NCI-H460 (cell line): ENCODE data around the gene PLIN4. TPM values are rescaled to one million over a fixed set of nuclear protein-coding genes. Genes with fewer than 3 reads are reported as not detected.

Experiments
- DNase-seq: peaks from one replicate; pipeline ENCODE4 v3.0.0-alpha.2; 2016; ENCODE audit warnings: low read depth; ENCODE audit errors: extremely low read depth
- total RNA-seq: library from RNA; depleted of rRNA; stranded (reverse); fragments of >200 nt; shearing (Covaris generic); gene quantifications from 2 replicates; pipeline ENCODE4 v1.2.3, GENCODE V29; 2014

The PLIN4 gene
- total RNA-seq, 1 experiment from 2014 or later = 0.02 TPM

DNA sequence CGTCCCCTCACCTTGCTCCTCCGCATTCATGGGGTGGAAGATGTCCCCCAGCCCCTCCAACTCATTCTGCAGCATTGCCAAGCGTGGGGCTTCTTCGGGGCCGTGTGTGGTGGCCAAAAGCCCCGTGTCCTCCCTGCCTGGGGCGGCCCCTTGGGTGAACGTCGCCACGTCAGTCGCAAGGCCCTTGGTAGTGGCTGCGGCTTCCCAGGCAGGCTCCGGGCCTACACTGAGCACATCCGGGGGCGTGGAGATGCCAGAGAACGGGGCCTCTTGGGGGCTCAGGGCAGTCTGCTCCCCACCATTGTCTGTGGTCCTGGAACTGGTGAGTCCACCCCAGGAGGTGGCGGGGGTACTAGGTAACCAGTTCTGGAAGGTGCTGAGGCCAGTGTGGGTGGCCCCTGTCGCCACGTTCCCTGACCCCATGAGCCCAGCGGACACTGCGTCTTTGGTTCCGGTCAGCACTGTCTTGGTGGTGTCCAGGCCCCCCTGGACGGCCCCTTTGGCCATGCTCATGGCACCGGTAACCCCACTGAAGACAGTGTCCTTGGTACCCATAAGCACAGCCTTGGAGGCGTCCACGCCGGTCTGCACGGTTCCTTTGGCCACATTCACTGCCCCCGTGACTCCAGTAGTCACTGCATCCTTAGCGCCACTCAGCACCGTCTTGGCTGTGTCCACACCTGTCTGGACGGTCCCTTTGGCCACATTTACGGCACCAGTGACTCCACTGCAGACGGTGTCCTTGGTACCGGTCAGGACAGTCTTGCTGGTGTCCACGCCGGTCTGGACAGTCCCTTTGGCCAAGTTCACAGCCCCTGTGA is 7.6 kb downstream of the PLIN4 start:
- no peak for DNase-seq

DNA sequence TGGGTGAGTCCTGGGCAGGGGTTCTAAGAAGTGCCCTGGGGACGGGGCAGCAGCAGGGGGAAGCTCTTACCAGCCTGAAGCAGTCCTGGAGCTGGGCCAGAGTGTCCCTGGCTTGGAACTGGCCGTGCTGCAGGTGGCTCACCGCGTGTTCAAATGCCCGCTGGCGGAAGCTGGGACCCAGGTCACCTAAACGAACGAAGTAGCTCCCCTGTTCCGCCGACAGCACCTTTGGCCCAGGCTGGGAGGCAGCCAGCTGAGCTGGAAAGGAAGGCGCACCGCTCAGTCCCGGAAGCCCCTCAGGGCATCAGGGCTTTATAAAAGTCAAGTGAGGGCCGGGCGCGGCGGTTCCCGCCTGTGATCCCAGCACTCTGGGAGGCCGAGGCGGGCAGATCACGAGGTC is 9.6 kb downstream of the PLIN4 start:
- DNase-seq = no peak

DNA sequence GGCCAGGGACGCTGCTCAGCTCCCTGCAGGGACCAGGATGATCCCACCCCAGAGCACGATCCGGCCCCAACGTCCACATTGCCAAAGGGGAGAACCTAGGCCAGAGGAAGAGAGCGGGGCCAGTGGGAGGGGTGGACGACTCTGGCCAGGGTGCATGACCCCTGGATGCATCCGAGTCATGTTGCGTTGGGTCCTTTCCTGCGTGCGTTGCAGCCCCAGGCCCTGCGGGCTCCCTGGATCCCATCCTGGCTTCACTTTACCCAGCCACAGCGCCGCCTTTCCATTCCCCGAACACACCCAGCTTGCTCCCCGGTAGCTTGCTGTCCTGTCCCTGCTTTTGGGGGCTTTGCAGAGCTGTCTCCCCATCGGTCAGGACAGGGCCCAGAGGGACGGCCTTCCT is 10.5 kb downstream of the PLIN4 start:
- no peak for DNase-seq

DNA sequence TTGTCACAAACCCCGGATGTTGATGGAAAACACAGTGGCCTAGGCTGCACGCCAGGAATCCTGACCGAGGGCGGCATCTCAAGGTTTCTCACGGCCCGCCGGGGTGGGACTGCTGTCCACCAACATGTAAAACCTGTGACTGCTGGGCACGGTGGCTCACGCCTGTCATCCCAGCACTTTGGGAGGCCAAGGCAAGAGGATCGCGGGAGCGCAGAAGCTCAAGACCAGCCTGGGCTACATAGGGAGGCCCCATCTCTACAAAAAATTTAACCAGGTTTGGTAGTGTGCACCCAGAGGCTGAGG is 11.2 kb downstream of the PLIN4 start:
- no peak for DNase-seq

DNA sequence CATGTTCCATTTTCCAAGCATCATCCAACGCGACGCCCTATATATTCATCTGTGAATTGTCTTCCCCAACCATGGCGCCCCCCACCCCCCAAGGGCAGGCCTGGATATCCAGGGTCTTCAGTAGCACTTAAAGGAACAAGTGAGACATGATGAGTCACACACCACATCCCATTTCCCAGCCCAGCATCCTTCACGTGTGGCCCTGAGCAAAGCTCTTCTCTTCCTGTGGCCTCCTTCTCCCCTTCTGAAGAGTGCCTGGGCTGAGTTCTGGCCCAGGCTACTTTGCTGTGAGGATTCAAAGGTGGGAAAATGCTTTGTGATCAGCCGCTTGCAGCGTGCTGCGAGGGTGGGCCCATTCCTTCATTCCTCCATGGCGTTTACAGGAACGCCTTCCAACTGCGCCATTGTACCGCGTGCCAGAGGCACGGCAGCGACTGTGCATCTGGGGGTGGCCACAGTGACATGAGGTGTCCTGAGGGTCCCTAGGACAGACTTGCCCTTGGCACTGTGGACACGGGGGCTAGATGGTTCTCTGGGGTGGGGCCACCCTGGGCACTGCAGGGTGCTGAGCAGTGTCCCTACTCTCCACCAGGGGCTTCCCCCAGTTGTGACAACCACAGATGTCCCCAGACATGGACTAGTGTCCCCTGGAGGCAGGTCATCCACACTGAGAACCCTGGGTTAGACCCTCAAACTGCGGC is 11.7 kb downstream of the PLIN4 start:
- DNase-seq = no peak

DNA sequence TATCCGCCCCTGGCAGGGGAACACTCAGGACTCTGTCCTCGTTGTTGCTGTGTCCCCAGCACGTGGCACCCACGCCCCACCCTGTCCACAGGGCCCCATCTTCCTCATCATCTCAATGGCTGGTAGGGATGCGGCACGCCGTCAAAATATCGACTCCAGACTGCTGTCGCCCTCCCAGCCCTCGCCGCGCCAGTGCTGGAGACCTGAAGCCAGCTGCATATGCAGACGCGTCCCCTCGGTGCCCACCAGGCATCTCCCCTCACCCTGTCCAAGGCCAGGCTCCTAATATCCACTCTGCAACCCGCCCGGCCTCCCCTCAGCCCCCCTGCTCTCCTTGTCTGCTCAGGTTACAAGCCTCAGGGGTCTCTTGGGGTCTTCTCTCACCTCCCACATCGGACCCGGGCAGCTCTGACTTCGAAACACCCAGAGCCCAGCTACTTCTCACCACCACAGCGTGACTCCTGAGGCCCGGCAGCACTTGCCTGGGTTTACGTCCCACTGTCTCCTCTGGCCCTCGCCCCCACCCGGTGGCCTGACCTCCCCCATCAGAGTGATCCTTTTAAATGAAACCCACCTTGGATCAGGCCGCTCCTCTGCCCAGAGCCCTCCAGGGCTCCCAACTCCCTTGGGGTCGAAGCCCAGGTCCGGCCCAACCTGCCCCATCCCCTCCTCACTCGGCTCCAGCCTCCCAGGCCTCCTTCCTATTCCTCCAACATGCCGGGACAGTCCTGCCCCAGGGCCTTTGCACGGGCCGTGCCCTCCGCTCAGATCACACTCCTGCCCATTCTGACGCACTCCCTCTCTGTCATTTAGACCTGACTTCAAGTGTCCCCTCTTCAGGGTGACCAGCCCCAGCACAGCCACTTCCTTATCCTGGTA is 12.5 kb downstream of the PLIN4 start:
- DNase-seq = no peak

DNA sequence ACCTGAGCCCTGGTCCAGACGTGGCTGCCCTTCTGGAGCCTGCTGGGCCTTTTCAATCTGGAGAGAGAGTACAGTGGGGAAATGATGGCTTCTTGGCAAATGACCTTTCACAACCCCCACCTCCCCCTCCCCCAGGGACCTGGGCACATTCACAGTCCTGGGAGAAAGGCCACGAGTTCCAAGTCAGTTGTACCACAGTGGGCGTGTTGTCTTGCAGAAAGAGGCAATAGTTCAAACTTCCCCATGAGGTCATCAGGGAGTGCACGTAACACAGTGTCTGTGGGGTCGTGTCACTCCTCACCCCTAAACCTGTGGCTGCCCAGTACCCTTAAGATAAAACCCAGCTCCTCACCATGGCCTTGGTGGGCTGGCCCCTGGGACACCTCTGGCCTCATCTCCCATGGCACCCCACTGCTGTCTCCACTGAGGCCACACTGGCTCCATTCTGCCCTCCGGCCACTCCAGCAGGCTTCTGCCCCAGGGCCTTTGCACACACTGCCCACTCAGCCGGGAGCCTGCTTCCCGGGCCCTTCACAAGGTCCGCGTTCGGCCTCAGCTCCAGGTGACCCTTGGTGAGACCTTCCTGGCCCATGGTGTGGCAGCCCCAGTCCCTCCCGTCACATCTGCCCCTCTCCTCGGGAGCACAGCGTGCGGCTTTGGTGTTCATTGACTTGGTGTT is 13.3 kb downstream of the PLIN4 start:
- DNase-seq = no peak

DNA sequence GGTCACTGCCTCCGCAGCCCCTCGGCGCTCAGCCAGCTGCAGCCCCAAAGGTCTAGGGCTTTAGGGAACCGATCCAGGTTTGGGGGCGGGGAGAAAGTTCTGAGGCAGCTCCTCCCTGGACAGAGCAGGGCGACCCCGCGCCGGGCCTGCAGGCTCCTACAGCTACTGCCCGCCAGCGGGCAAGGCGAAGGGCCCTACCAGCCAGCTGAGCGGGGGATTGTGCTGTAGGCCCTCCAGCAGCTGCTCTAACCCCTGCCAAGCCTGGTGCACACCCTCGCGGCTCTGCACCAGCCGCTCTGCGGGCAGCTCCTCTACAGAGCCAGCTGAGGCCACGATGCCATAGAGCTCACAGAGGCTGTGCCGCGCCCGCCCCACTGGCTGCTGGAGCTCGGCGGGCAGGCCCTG is 14.0 kb downstream of the PLIN4 start:
- no peak for DNase-seq

DNA sequence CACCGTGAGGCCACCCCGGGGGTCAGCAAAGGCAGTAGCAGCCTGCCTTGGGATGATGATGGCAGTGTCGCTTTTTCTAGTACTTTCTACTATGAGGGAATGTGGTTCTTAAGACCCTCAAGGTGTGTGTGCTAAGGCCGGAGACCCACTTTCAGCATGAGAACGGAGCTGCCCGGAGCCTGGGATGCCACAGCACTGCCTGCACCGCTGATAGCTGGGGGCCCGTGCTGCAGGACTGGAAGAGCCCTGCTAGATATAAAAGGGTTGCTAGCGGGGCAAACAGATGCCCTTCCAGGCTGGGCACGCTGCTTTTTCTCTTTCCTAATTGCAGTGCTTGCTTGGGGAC is 14.5 kb downstream of the PLIN4 start:
- DNase-seq = no peak

DNA sequence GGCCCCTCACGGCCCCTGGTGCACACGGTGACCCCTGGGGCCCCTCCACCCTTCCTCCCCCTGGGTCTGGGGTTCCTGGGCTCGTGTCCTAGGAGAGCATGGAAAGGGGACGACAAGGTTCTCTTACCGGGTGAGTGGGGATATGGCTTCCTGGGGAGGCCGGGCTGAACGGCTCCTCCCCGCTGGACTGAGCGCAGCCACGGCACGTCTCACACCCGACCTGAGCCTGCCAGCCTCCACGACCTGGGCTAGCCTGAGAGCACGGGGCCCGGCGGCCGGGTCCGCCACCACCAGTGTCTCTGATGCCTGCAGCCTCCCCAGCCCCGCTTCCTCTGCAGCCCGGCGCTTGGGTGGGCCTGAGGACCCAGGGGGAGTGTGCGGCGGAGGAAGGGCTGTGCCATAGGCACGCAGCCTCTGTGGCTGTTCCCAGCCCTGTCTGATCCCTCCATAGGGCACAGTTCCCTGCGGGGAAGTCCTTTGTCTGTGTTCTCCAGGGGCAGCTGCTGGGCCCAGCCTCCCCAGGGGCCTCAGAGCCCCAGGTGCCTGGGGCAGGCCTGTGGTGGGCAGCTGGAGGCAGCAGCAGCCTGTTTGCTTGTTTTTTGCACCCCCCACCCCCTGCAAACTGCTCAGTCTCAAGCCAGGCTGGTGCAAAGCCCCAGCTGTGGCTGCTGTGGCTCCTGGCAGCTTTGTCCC is 15.0 kb downstream of the PLIN4 start:
- no peak for DNase-seq

DNA sequence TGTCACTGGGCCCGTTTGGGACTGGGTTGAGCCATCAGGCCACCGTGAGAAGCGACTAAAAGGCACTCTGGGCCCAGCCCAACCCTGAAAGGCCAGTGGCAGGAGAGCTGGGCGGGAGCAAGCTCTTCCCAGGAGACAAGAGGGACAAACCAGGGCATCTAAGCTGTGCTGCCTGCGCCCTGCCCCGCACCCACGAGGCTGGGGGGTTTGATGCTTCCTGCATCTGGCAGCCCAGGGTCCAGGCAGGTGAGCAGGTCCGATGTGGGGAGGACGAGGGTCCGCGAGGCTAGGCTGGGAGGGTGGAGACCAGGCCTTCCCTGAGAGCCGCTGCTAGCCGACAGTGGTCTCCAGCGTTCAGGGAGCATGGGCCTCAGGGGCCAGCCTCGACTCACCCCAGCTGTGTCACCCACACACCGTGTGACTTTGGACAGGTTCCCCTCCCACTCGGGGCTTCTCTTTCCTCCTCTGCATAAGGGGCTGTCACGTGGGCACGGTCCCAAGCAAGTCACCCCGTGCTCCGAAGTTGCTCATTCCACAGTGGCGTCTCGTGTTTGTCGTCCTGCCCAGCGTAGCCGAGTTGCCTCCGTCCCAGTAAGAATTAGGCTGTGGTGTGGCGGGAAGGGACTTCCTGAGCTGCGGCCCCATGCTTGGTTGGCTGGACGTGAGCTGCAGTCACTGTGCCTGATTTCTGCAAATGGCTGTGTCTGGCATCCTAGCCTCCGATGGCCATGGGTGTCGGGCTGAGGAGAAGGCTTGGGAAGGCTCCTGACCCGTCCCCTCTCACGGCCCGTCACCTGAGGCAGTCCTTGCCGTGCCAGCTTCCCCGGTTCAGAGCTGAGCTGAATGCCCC is 15.8 kb downstream of the PLIN4 start:
- DNase-seq = no peak

DNA sequence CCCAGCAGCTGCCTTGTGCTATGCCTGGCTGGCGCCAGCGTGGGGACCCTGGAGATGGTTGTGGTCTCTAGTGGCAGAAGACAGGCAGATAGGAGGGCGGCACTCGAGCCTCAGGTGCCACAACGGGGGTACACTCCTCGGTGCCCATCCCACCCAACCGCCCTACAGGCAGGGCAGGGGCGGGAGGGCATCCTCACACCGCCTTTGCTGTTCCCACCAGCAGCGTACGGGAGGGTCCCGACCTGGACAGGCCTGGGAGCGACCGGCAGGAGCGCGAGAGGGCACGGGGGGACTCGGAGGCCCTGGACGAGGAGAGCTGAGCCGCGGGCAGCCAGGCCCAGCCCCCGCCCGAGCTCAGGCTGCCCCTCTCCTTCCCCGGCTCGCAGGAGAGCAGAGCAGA is 16.6 kb downstream of the PLIN4 start:
- DNase-seq = no peak

DNA sequence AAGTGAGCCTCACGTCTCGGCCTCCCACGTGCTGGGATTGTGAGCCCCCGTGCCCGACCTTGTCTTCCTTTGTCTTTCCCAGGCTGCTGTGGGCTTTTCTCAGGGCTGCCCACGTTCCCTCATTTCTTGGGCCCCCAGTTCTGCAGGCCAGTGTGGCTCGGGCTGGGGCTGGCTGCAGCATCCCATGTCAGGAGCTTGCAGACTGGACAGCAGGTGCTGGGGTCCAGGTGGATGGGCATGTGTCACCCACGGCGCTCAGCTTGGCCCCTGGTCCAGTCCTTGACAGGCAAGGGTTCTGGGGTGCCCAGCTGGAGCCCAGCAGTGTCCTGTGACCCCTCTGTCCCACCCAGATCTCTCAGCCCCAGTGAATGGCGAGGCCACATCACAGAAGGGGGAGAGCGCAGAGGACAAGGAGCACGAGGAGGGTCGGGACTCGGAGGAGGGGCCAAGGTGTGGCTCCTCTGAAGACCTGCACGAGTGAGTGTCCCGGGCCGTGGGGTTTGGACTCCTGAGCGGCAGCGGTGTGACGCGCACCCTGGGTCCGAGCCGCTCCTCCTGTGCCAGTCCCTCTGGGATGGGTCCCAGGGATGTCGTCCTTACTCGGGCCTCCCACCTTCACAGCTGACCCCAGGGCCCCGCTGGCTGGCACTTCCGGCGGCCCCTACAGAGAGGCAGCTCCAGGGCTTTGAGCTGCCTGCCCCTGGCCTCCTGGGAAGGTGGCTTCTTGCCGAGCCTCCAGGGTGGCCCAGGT is 17.3 kb downstream of the PLIN4 start:
- no peak for DNase-seq

DNA sequence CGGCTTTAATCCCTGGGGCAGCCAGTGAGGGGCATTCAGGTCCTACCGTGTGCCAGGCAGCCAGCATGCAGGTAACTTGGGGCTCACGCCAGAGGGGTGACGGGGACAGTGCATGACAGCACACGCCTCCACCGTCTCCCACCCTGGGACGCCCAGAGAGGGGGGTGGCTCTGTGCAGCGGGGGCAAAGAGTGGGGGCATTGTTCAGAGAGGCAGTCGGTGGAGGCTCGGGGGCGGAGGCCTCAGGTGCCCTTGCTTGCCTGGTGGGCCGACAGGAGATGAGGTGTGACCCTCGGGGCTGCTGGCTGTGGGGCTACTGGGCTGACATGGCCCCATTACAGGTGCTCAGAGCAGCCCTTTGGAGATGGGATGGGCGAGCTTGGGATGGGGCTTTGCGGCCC is 18.4 kb downstream of the PLIN4 start:
- no peak for DNase-seq

DNA sequence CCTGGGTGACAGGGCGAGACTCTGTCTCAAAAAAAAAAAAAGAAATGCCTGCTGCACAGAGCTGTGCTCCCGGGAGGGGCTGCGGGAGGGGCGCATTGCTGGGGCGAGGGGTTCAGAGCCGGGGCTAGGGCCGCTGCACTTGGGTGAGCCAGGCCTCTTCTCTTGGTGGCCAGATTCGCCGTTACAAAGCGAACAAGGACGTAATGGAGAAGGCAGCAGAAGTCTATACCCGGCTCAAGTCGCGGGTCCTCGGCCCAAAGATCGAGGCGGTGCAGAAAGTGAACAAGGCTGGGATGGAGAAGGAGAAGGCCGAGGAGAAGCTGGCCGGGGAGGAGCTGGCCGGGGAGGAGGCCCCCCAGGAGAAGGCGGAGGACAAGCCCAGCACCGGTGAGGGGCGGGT is 19.0 kb downstream of the PLIN4 start:
- no peak for DNase-seq

DNA sequence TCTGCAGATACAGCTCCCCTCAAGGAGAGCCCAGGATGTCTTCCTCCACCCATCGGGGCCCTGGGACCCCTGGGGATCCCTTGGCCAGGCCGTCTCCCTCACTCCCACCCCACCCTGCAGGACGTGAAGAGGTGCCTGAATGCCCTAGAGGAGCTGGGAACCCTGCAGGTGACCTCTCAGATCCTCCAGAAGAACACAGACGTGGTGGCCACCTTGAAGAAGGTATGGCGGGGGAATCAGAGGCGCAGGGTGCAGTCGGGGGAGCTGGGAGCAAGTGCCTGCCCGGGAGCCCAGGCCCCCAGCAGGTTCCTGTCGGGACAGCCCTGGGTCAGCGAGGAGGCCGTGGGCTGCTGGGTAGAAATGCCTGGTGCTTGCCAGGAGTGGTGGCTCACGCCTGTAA is 19.6 kb downstream of the PLIN4 start:
- DNase-seq = no peak

DNA sequence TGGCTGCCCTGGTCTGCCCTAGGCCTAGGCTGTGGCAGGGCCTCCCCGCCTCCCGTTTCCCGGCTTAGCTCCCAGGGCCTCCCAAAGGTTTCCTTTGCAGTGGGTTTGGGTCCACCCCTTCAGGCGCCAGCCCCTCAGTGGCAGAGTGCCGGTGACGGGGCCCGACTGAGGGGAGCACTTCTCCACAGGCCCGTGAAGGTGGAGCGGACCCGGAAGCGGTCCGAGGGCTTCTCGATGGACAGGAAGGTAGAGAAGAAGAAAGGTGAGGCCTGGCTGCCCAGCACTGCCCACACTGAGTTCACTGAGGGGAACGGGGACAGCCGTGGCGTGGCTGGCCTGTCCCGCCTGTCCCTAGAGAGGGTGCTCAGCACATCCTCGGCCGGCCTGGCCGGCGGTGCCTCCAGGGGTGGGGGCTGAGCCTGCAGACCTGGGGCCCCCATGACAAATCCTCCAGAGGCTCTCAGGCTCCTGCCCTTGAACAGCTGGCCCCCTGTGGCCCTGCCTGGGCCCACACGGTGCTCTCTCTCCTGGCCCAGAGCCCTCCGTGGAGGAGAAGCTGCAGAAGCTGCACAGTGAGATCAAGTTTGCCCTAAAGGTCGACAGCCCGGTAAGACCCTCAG is 20.4 kb downstream of the PLIN4 start:
- DNase-seq = no peak

DNA sequence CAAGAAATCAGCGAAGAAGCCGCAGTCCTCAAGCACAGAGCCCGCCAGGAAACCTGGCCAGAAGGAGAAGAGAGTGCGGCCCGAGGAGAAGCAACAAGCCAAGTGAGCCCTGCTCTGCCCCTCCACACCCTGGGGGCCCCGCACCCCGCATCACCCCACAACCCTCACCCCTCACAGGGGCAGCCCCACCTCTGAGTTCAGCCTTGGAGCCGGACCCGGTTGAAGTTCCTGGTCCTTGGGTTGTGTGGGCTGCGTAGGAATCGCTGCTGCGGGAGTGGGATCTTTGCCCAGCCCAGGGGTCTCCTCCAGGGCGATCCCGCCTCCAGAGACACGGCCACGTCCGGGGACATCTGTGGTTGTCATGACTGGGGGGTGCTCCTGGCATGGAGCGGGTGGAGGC is 22.0 kb downstream of the PLIN4 start:
- DNase-seq = no peak
